HG03039 (cell line): Measurements from ENCODE around the gene MYOM1.
A peak's percentile ranks its signal among the peaks of the same experiment; 100 is the strongest.

Experiments
- ATAC-seq: cut with Tn5 transposase; IDR thresholded peaks from one replicate; pipeline ENCODE4 v1.9.1; 2021; ENCODE audit warnings: mild to moderate bottlenecking, moderate library complexity; ENCODE audit not compliant: unreplicated experiment

Gene MYOM1

DNA sequence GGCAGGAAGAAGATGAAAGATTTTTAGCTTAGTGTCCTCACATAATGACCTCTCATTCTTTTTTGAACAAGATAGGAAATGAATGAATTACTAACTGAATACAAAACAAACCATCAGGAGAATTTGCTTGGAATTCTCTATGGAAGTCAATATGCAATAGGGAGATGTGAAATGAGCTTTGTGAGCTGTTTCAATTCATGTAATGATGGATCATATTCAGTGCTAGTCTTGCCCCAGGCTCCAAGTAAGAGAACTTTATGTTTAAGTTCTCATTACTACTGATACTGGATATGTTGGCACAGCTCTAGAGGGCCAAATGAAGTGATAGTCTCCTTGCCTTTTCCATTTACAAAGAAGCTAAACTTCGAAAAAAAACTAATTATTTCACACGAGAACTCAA lies 29.2 kb downstream of the MYOM1 start:
- no peak for ATAC-seq

DNA sequence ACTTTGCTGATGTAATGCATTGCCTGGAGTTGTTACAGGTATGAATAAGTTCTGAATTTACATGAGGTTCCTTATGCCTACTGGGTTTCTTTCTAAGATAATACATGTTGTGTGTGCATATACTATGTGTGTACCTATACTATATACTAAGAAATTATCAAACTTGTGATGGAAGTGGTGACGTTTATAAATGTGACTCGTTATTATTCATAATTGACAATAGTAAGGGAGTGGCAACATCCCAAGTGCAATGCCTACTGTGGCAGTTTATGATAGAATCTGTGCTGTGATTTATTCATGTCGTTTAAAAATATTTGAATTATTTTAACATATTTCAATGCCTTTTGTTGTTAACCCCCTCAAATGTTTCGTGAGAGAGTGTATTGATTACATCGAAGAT lies 29.9 kb downstream of the MYOM1 start:
- no peak for ATAC-seq

DNA sequence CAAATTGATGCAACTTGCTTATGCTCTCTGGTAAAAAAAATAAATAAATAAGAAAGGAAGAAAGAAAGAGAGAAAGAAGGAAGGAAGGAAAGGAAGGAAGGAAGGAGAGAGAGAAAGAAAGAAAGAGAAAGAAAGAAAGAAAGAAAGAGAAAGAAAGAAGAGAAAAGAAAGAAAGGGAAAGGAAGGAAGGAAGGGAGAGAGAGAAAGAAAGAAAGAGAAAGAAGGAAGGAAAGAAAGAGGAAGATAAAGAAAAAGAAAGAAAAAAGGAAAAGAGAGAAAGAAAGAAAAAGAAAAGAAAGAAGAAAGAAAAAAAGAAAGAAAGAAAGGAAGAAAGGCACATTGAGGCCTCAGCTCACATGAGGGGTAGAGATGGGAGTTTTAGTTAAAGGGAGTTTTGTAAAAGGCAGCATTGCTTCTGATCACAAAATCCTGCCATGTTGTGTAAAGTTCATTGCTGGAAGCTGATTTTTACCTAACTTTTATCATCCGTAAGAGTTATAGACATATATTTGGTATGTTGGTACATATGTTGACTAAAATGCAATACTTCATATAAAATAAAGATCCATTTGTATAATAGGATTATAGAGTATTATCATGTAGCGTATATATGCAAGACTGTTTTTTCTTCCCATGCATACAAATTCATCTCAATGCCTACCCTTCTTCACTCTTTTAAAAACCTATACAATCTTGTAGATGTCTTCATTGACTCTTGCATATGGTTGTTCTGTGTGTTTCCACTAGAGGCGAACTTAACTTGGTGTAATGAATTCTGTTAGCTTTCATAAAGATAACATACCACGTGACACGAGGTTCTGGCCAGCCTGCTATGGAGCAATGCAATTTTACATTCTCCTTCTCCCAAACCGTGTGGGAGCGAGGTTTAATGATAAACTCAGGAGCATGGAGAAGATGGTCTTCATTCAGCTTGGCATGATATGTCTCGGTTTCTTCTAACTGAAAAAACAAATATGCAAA lies 32.8 kb downstream of the MYOM1 start:
- ATAC-seq: no peak

DNA sequence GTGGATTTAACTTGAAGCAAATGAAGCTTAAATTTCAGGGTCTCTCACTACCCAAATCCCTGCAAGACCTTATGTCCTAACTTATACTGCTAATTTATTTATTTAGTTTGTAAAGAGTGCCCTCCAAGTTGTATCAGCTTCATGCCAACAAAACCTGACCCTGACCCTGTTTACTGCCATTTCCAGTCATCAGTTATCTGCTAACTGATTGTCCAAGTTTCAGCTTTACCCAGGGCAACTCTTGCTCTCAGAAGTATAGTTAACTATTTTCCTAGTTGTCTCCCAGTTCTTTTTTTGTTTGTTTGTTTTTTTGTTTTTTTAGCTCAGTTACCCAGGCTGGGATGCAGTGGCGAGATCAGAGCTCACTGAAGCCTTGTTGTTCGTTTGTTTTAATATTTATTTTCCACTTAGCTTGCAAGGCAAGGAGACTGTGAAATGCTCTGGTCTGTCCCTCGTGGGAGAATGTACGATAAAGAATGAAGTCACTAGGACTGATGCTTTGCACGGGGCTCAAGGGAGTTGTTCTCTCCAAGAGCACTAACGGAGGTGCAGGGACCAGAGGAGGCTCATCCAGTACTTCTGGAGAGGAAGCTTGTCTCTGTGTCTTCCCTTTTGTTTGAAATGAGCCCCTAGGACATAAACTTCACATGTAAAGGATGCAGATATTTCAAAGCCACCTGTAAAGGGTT lies 35.3 kb downstream of the MYOM1 start:
- ATAC-seq: no peak

DNA sequence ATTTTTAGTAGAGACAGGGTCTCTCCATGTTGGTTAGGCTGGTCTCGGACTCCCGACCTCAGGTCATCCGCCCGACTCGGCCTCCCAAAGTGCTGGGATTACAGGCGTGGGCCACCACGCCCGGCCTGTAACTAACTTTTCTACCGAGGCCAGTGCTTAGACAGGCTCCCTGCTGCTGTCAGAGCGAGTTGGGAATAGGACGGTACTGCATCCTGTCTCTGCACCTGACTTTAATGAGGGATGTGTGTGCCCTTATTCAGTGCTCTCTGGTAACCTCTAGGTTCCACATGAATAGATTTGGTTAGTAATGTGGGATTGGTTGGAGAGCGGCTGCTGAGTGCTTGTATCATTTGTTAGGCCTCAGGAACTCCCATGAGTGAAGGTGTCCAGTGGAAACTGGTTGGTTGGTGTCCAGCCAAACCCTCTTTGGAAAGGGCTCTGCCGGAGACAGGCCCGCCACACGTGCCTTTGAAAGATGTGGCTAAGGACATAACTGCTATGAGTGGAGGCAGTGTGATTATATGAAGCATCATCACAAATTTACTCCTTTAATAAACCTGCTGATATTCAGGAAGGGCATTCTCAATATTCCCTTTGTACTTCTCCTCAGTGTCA lies 36.6 kb downstream of the MYOM1 start:
- no peak for ATAC-seq

DNA sequence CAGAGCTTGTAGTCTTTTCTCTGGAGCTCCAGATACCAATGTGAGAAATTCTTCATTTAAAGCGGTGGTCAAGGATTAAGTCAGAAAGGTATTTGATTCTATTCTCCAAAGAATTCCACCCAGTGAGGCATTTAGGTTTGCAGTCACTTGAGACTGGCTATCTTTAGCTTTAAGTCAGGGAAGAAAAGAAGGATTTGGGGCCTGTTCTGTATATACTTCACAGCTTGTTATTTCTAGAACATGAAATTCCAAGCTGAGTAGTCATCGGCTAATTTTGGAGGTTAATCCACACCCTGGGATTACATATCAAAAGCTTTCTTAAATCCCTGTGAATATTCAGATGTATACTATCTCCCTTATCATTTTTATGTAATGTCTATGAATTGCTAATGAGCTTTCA lies 39.4 kb downstream of the MYOM1 start:
- ATAC-seq: no peak

DNA sequence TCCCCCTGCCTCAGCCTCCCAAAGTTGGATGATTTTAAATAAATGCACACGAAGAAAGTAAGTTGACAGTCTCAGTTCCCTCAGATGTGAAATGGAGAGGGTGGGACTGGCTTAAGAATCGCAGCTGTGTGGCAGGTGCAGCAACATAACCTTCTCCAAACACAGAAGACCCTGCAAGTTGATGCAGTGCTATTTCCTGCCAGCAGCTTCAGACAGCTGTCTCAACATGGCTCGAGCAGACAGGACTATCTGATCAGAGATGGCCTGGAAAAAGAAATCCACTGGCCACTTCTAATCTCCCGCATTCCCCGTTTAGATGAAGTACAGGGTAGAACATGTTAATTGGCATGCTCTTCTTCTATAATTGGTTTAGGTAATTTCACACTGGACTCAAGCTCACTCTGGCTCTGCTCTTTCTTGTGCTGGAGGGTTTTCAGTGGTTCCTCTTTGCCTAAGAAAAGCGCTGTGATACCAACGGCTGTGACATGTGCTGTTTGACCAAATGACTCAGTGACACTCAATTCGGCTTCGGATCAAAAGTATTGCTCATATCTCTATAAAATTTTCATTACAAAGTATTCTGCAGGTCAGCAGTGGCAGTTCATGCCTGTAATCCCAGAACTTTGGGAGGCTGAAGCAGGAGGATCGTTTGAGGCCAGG lies 40.2 kb downstream of the MYOM1 start:
- no peak for ATAC-seq

DNA sequence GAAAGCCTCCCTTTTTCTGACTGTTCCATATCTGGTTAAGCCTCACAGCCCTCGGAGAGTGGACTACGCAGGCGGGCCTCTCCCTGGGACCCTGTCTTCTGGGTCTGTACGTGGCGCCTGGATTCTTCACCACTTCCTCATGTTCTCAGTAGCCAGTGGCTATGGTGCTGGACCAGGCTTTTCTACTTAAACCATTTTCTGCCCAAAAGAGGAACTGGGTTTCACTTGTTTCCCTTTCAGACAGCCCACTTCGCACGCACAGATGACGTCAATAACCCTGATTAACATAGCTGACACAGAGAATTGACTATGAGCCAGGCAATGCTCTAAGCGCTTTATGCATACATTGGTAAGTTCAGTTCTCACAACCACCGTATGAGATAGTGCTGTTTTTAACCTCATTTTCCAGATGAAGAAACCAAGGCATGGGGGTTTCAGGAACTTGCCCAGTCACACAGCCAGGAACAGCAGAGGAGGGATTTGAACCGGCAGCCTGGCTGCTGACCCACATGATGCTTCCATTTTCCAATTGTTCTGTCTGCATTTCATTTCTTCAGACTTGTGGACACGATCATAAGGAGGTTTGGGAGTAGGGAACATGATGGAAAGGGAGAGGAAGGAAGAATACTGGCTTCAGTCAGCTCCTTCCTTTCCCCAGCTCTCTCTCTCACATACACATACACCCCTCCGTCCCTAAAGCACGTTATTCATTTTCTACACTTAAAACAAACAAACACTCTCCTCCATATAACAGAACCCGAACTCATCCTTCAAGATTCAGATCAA lies 41.7 kb downstream of the MYOM1 start:
- ATAC-seq: peak; percentile 90

DNA sequence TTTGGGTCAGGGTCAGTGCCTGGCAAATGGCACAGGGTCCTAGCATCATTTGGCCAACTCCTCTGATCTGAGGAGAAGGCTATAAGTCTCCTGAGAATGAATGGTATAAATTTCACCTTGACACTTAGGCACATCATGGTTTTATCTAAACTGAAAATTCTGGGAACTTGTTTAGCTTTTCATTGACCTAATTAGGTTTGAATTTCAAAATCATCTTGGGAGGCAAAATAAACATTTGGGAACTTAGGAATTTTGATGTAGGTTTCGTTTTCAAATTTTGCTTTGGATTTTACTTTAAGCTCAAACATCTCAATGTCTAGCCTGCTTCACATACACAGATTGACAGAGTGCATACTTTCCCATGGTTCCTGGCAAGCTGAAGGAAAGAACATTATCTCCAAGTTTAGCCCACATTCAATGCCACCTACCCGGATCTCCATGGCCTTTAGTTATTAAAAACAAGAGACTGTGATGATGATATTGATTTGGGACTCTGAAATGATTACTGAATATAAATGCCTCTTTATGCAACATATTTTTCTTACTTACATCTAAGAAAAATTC lies 44.5 kb downstream of the MYOM1 start:
- ATAC-seq: no peak

DNA sequence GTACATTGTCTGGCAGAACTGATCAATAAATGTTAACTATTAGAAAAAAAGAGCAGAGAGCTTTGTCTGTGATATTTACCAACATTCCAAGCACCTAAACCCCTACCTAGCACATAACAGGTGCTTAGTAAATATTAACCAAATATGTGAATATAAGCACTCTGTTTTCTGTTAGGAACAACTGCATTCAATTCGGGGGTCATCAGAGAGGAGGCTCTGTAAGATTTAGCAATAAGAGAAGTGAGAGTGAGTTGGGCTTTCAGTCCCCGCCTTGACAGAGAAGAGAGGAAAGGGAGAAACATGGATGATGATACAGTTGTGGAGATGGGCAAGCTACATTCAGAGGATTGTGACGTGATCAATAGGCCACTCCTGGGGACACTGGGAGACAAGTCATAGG lies 47.7 kb downstream of the MYOM1 start:
- no peak for ATAC-seq

DNA sequence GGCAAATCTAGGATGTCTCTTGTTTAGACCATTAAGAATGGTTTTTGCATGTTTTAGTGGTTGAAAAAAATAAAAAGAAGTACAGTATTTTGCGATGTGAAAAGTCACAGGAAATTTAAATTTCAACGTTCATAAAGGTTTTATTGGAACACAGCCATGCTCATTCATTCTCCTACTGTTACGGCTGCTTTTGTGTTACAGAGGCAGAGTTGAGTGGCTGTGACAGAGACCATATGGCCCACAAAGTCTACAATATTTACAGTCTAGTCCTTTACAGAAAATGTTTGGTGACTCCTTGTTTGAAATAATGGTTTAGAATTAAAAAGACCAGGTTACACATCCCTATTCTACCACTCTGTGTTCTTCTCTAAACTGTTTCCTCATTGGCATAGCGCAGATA lies 48.1 kb downstream of the MYOM1 start:
- ATAC-seq: no peak

DNA sequence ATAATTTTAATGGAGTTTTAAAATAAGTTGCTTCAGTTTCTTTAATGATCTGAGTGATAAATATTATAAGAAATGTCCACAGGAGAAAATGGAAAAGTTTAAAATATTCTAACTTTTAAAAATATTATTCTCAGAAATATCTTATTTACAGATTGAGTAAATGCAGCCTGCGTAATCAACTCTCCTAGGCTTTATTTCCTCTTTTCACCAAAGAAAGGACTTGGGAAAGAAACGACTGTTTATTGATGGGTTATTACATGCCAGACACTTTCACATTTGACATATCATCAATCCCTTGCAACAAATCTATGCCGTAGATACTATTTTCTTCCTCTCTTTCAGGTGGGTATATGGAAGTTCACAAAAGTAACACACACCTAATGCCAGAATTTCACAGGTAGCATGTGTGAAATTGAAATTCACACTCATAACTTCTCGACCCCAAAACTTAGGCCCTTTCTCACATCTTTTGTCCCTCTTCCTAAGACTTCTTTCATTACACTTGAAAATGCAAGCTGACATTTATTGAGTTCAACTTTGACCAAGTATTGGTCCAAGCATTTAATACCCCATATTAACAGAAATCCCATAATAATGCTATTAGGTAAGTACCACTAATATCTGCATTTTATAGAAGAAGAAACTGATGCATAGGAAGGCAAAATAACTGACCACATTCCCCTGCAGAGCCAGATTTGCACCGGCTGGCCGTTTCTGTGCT lies 49.2 kb downstream of the MYOM1 start:
- ATAC-seq: no peak

DNA sequence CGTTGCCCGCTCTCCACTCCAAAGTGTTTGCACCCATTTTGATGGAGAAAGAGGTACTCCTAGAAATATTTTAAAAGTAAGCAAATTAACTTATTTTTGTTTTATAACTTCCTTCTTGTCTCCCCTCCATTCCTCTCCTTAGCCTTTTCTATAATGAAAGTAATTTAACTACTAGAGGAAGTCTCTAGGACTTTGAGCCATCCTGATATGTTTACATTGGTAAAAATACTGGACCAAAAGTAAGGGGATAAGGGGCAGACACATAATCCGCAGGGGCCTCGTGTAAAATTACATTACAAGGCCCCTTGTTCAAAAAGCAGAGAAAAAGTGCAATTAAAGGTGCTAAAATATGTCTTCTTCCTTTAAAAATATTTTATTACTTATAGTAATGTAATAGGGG lies 55.4 kb downstream of the MYOM1 start:
- ATAC-seq: no peak

DNA sequence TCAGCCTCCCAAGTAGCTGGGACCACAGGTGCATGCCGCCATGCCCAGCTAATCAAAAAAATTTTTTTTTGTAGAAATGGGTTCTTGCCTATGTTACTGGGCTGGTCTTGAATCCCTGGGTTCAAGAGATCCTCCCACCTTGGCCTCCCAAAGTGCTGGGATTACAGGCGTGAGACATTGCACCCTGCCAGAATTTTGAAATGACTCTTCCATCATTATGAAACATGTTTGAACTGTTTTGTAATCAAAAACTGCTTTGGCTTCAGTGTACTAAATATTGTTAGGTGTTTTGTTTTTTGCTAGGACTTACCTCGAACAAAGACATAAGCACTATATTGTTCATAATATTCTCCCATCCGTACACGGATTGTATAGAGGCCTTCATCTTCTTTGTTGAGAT lies 55.8 kb downstream of the MYOM1 start:
- ATAC-seq: no peak

DNA sequence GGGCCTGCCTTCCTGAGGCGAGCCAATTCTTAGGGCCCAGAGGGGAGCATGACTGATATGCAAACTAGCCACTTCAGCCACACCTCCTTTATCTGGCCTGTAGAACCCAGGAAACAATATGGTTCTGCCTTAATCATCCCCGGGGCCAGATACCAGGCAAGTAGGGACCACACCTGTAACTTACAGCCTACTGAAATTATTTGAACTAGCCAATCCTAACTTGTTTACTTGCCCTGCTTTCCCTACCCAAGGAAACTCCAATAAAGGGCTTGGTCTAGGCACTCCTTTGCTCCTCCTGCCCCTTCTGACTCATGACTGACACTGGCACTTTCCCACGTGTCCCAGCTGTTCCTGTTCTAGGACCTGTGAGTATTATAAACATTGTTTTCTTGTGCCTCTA lies 57.6 kb downstream of the MYOM1 start:
- no peak for ATAC-seq

DNA sequence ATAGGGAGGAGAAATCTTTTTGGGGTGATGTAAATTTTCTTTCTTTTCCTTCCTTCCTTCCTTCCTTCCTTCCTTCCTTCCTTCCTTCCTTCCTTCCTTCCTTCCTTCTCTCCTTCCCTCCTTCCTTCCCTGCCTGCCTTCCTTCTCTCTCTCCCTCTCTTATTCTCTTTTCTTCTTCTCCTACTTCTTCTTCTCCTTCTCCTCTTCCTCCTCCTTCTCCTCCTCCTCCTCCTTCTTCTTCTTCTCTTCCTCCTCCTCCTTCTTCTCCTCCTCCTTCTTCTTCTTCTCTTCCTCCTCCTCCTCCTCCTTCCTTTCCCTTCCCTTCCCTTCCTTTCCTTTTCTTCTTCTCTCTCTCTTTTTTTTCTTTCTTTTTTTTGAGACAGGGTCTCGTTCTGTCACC lies 59.9 kb downstream of the MYOM1 start:
- no peak for ATAC-seq

DNA sequence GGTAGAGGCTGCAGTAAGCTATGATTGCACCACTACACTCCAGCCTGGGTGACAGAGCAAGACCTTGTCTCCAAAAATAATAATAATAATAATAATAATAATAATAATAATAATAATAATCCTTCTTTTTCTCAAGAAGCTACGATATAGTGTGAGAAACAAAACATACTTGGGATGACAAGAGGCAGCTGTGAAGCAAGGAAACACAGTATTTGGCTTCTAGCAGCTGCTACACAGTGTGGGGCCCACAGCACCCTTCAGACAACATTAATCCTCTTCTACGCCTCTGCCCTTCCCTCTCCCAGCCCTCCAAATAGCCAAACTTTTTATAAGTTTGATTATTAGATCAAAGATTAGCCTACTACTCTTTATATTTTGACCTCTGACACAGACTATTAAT lies 62.2 kb downstream of the MYOM1 start:
- ATAC-seq: no peak

DNA sequence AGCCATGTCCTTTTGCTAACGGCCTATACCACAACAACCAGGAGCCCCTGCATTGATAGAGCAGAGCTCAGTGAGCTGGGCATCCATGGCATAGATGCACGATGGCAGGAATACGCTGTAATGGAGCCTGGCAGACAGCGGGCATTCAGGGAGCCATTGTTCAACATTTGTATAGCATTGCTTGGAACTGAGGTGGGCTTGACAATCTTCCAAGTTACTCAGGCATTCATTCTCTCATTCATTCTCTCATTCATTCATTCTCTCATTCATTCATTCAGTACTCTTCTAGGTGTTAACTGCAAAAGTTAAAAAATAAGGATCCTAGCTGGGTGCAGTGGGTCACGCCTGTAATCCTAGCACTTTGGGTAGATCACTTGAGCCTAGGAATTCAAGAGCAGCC lies 62.7 kb downstream of the MYOM1 start:
- no peak for ATAC-seq

DNA sequence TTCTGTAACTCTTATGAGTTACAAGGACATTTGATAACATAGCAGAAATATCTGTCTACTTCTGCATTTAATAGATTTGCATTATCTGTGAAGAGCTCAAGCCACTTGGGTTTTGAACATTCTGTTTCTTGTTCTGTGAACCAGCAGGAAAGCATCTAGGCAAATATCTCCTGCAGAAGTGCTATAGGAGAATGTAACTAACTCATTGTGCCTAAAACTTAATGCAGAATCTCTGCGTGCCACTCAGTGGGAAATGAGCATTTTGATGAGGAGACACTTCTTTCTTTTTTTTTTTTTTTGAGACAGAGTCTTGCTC lies 63.5 kb downstream of the MYOM1 start:
- ATAC-seq: no peak

DNA sequence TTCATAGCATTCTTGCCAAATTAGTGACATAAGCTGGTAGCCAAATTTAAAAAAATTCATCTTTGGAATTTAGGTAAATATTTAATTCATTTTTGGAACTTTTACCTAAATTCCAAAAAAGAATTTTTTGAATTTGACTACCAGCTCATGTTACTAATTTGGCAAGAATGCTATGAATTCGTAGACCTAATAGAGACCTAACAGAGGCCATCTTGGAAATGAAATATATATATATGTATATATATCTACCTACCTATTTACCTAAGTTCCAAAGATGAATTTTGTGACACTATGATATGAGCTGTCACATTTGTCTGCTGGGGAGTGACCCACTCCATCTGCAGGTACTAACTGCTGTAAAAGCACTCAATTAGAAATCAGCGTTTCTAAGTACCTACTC lies 65.6 kb downstream of the MYOM1 start:
- ATAC-seq: no peak
